NOMO-1 treated with DMSO at 0.1 percent for 48 hours (cell line): Measurements from ENCODE around the gene GSG1.

Source experiments
- DNase-seq: peaks from one replicate; lab custom pipeline; 2025; ENCODE audit not compliant: unreplicated experiment; lab: John Stamatoyannopoulos, UW

GSG1 gene

GRCh38 chr12:13103391-13104033 lies at the start of gene GSG1:
TSS of gene GSG1 (minus strand) at chr12:13103667. CDS start at chr12:13103512, 155 bp downstream.
- DNase-seq: no peak

DNA sequence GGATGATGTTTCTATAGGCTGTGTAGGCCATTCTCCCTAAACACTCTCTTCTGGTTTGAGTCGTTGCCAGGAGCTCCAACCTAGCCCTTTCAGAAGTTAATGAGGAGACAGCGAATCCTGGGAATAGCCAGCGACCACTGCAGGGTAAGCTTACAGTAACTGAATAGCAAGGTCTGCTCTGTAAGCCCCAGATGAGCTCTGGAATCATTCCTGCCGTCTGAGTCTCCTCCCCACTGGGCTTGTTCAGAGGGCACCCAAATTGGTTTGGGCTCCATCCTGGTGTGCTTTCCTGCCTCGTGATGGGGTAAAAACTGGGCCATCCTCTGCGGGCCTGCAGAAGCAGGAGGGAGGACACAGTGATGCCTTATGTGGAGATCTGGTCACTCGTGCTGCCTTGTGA lies 49.7 kb upstream of the GSG1 start:
- DNase-seq: no peak

- DNase-seq: no peak
These were observed 49.3 kb upstream of the GSG1 start for GRCh38 chr12:13152756-13153155.

- DNase-seq: no peak
These were observed 48.8 kb upstream of the GSG1 start for GRCh38 chr12:13152281-13152680.

DNA sequence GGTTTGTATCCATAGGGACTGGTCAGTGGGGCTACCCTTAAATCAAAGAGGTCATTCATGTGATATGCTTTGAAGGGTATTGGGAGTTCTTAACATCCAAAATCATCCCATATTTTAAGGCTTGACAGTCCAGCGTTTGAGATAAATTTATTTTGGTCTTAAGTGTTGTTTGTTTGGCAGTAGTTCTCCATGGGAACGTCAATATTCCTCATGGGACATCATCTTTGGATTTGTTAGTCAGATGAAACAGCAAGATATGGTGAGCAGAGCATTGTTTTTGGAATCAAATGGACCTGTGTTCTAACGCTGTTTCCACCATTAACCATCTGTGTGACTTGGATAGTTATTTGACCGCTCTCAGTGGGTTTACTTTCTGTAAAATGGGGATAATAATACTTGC lies 45.9 kb upstream of the GSG1 start:
- DNase-seq: no peak

- no peak for DNase-seq
These were observed 45.0 kb upstream of the GSG1 start for GRCh38 chr12:13148485-13148847.

- no peak for DNase-seq
These were observed 44.4 kb upstream of the GSG1 start for GRCh38 chr12:13147688-13148484.

GRCh38 chr12:13146336-13146938 lies 43.0 kb upstream of the GSG1 start:
- DNase-seq: no peak

GRCh38 chr12:13144266-13144828 lies 40.9 kb upstream of the GSG1 start:
- peak; percentile 33 for DNase-seq

- DNase-seq: no peak
These were observed 39.3 kb upstream of the GSG1 start for GRCh38 chr12:13142747-13143146.

DNA sequence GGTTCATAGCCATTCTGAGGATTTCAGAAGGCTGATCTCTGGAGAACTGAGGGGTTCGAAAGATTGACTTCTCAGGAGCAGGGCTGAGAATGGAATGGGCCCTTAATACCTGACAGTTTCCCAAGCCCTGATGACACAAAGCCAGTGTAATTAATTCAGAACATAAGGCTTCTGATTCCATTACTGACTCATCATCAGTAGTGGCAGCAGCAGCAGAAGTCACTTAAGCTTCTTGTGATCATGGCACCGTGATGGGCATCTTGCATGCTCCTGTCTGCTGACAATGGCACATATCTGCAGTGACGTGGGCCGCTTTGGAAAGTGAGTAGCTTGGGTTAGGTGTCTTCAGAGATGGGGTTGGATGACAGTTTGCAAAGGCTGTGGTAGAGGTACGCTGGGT lies 38.2 kb upstream of the GSG1 start:
- no peak for DNase-seq

DNA sequence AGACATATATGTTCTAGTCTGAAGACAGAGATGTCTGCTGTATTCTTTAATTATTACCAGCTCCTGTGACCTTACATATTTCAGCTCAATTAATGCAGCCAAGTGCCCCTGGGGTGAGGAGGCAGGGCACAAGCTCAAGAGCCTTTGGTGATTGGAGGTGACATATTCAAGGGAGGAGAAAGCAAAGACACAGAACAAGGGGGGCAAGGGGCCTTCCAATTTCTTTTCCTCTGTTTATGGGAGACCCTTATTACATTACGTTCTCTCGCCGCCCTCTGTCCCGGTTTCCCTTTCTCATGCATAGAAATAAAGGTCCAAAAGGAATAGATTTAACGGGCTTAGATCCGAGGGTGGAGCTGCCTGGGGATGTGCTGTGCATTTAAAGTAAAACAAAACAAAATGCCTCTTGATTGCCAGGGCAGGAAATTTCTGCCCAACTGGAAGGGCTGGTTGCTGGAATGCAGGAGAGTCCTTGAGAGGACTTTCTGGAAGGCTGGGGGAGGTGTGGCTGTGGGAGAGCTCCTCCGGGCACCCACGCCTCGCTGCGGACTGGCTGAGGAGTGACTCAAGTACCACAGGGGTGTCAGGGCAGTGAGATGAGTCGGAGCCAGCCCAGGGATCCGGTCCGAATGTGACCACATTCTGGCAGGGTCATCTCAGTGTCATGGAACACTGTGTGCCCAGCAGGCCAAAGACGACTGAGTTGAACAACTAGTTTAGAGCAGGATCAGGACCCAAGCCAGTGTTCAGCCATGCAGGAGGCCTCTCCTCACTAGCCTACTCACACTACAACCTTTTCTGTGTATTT lies 32.1 kb upstream of the GSG1 start:
- no peak for DNase-seq

- no peak for DNase-seq
These were observed 30.4 kb upstream of the GSG1 start for GRCh38 chr12:13133886-13134285.

GRCh38 chr12:13130981-13131380 lies 27.5 kb upstream of the GSG1 start:
- no peak for DNase-seq

DNA sequence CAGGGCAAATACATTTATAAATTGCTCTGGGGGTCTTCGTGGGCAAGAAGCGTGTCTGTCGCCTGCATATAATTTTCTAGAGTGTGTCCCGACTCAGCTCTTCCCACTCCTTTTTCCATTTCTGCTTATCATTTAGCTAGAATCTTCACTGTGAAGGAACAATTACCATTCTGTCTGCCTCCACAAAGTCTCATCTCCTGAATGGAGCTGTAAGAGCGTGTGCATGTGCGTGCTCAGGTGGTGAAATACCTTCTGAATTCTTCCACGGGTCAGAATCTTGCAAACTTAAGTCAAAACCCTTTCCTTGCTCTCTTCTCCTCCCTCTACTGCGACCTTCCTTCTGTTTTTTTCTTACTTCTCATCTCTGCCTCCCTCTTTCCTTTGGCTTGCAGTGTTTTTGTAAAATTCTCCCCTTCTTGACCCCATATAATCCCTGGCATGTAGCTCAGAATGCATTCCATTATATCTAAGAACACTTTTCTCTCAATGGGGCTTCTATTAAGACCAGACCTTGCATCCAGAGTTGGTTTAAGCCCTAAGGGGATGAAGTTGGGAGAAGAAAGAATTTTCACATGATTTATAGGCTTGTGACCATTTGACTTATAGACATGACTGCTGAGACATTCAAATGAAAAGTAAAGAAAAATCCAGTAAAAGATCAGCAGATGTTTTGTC lies 25.0 kb upstream of the GSG1 start:
- no peak for DNase-seq

DNA sequence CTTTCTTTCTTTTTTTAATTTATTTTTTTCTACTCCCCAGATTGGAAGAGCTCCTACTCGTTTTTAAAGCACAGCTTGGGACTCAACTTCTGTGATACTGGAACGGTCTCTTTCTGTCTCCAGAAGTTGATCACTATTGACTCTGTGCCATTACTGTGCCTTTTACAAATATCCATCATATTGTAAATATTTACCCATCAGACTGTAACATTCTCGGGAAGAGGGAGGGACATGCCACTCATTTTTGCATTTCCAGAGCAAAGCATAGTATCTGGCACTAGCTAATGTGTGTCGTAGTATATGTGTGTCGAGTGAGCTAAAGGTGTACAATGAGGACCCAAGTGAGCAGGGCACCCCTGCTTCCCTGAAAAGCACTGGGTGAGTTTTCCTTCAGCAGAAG lies 24.0 kb upstream of the GSG1 start:
- DNase-seq: no peak

DNA sequence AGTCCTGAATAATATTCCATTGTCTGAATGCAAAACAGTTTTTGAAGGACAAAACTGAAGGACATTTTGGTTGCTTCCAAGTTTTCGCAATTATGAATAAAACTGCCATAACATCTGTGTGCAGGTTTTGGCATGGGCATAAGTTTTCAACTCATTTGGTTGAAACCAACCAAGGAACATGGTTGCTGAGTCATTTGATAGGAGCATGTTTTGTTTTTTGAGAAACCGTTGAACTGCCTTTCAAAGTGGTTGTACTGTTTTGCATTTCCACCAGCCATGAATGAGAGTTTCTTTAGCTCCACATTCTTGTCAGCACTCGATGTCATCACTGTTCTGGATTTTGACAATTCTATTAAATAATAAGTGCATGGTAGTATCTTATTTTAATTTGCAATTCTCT lies 23.0 kb upstream of the GSG1 start:
- DNase-seq: no peak

- no peak for DNase-seq
These were observed 22.5 kb upstream of the GSG1 start for GRCh38 chr12:13125996-13126395.

- no peak for DNase-seq
These were observed 21.4 kb upstream of the GSG1 start for GRCh38 chr12:13124656-13125505.

DNA sequence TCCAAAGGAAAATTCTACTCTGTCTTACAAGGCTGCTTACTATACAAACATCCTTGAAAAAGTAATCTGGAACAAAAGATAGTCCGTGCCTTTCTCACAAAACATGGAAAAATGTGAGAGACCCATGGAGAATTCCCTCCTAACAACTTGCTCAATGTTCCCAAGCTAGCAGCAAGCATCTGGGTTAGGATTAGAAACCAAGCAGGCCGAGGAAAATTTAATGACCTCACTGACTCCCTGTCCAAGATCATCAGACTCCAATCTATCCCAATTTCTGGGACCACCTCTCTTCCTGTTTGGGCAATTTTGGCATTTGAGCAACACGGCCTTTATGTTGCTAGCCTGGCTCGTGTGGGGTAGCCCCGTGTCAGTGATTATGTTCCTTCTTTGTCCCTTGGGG lies 18.1 kb upstream of the GSG1 start:
- no peak for DNase-seq
